GM23338 (cell line): ENCODE measurements around the gene MAP2K5. TPM values are rescaled to one million over a fixed set of nuclear protein-coding genes. Genes with fewer than 3 reads are reported as not detected.

Experiments used
- ATAC-seq: fragments of 200-7000 bp; cut with Tn5 transposase; 3 replicates; pipeline ENCODE4 v1.9.1; 2020
- DNase-seq: peaks from one replicate; pipeline ENCODE4 v3.0.0-alpha.2; 2015; ENCODE audit warnings: low spot score
- H2AFZ ChIP-seq: fragments of 200-600 bp; sonication (generic); 2 replicates; pipeline ENCODE4 v1.8.0; 2016; ENCODE audit warnings: antibody characterized with exemption, mild to moderate bottlenecking, moderate library complexity
- H3F3A ChIP-seq: fragments of 200-600 bp; sonication (generic); replicated peaks from 2 replicates; pipeline ENCODE4 v1.8.0; 2017; ENCODE audit warnings: antibody characterized with exemption, mixed run types, low read depth
- H3K27ac ChIP-seq: fragments of 200-600 bp; sonication (generic); 2 replicates; pipeline ENCODE4 v1.6.1; 2016; ENCODE audit warnings: low read depth
- H3K27me3 ChIP-seq: fragments of 200-600 bp; sonication (generic); 2 replicates; pipeline ENCODE4 v1.8.0; 2016; ENCODE audit warnings: mild to moderate bottlenecking, mixed run types, moderate library complexity; ENCODE audit not compliant: insufficient read depth
- H3K36me3 ChIP-seq: fragments of 200-600 bp; sonication (generic); 2 replicates; pipeline ENCODE4 v1.8.0; 2016; ENCODE audit warnings: mild to moderate bottlenecking; ENCODE audit not compliant: insufficient read depth
- H3K4me1 ChIP-seq: fragments of 200-600 bp; sonication (generic); 2 replicates; pipeline ENCODE4 v1.8.0; 2016; ENCODE audit warnings: mild to moderate bottlenecking, moderate library complexity; ENCODE audit not compliant: insufficient read depth
- H3K4me2 ChIP-seq: fragments of 200-600 bp; sonication (generic); 2 replicates; pipeline ENCODE4 v1.7.1; 2017; ENCODE audit warnings: mixed run types
- H3K4me3 ChIP-seq: fragments of 200-600 bp; sonication (generic); 2 replicates; pipeline ENCODE4 v1.6.1; 2016; ENCODE audit warnings: mixed run types
- H3K79me2 ChIP-seq: fragments of 200-600 bp; sonication (generic); replicated peaks from 2 replicates; pipeline ENCODE4 v1.8.0; 2017; ENCODE audit warnings: mild to moderate bottlenecking; ENCODE audit not compliant: insufficient read depth
- H3K9me2 ChIP-seq: fragments of 200-600 bp; sonication (generic); 2 replicates; pipeline ENCODE4 v1.8.0; 2017; ENCODE audit not compliant: insufficient read depth
- H4K20me1 ChIP-seq: fragments of 200-600 bp; sonication (generic); replicated peaks from 2 replicates; pipeline ENCODE4 v1.8.0; 2017; ENCODE audit warnings: mild to moderate bottlenecking; ENCODE audit not compliant: insufficient read depth
- H3K27ac Mint-ChIP-seq: 2 replicates; pipeline ENCODE4 v1.8.0; 2020; ENCODE audit warnings: inconsistent platforms, mild to moderate bottlenecking, moderate library complexity, mixed read lengths
- H3K27me3 Mint-ChIP-seq: 3 replicates; pipeline ENCODE4 v1.8.0; 2022; ENCODE audit warnings: low read depth, mild to moderate bottlenecking, moderate library complexity, mixed read lengths, inconsistent platforms; ENCODE audit not compliant: insufficient read depth, poor library complexity
- H3K36me3 Mint-ChIP-seq: 3 replicates; pipeline ENCODE4 v1.8.0; 2021; ENCODE audit warnings: low read depth, mild to moderate bottlenecking, inconsistent platforms, moderate library complexity, mixed read lengths
- H3K4me1 Mint-ChIP-seq: 3 replicates; pipeline ENCODE4 v1.8.0; 2020; ENCODE audit warnings: mild to moderate bottlenecking, inconsistent platforms, mixed read lengths
- H3K4me3 Mint-ChIP-seq: 3 replicates; pipeline ENCODE4 v1.8.0; 2021; ENCODE audit warnings: moderate library complexity, mild to moderate bottlenecking, inconsistent platforms, mixed read lengths
- H3K9me3 Mint-ChIP-seq: 3 replicates; pipeline ENCODE4 v1.8.0; 2020; ENCODE audit warnings: moderate library complexity, mild to moderate bottlenecking, inconsistent platforms, mixed read lengths
- CREB1 ChIP-seq: fragments of 250-450 bp; sonication (Bioruptor Pico); IDR thresholded peaks from 2 replicates; pipeline ENCODE4 v1.5.0; 2020; ENCODE audit warnings: low read depth, mild to moderate bottlenecking, moderate library complexity
- EZH2 ChIP-seq: fragments of 200-600 bp; sonication (generic); IDR thresholded peaks from one replicate; pipeline ENCODE4 v1.8.0; 2017; ENCODE audit warnings: antibody characterized with exemption, mild to moderate bottlenecking, low read depth; ENCODE audit not compliant: unreplicated experiment
- JUNB ChIP-seq: IDR thresholded peaks from one replicate; pipeline ENCODE4 v1.6.1; 2016; ENCODE audit warnings: antibody characterized with exemption; ENCODE audit not compliant: unreplicated experiment
- NANOG ChIP-seq: IDR thresholded peaks from 2 replicates; pipeline ENCODE4 v1.6.1; 2016; ENCODE audit warnings: antibody characterized with exemption, borderline replicate concordance
- POLR2AphosphoS5 ChIP-seq: IDR thresholded peaks from 2 replicates; pipeline ENCODE4 v1.6.1; 2016; ENCODE audit warnings: antibody characterized with exemption, low read depth
- STAT1 ChIP-seq: IDR thresholded peaks from one replicate; pipeline ENCODE4 v1.6.1; 2016; ENCODE audit warnings: antibody characterized with exemption; ENCODE audit not compliant: unreplicated experiment
- ZNF331 ChIP-seq: fragments of 250-450 bp; sonication (Bioruptor Pico); IDR thresholded peaks from 2 replicates; pipeline ENCODE4 v1.5.0; 2020; ENCODE audit warnings: low read depth, mild to moderate bottlenecking, moderate library complexity
- polyA plus RNA-seq: library from polyadenylated mRNA; unstranded; fragments of >200 nt; fragmentation: Nextera tagmentation; extraction: Ambion mirVana; gene quantifications from 2 replicates; pipeline ENCODE4 v1.2.1, GENCODE V29; 2016
- total RNA-seq: library from RNA; depleted of rRNA; stranded (reverse); fragments of >200 nt; shearing (Covaris generic); gene quantifications from 2 replicates; pipeline ENCODE4 v1.2.3, GENCODE V29; 2014
- TF ChIP-seq, protein P1 (sequence below): fragments of 250-450 bp; sonication (Bioruptor Pico); IDR thresholded peaks from 2 replicates; pipeline ENCODE4 v1.5.0; 2020; ENCODE audit warnings: mild to moderate bottlenecking, moderate library complexity
- TF ChIP-seq, protein P2 (sequence below): IDR thresholded peaks from one replicate; pipeline ENCODE4 v1.6.1; 2018; ENCODE audit warnings: antibody characterized with exemption; ENCODE audit not compliant: unreplicated experiment
- TF ChIP-seq, protein P3 (sequence below), 2 experiments: fragments of 200-600 bp in 1 of 2; sonication (generic) in 1 of 2; conservative IDR thresholded peaks; 2 replicates each; pipeline versions ENCODE4 v1.5.1 to v1.6.1; 2016 to 2017; ENCODE audit warnings: antibody characterized with exemption in 2 of 2, low read depth in 2 of 2, mild to moderate bottlenecking in 2 of 2, moderate library complexity in 1 of 2
- TF ChIP-seq, protein P4 (sequence below): IDR thresholded peaks from 2 replicates; pipeline ENCODE4 v1.6.1; 2016; ENCODE audit warnings: antibody characterized with exemption

The MAP2K5 gene
- total and polyA plus RNA-seq, 2 experiments from 2014 or later = 6.5 to 13.6 TPM

DNA sequence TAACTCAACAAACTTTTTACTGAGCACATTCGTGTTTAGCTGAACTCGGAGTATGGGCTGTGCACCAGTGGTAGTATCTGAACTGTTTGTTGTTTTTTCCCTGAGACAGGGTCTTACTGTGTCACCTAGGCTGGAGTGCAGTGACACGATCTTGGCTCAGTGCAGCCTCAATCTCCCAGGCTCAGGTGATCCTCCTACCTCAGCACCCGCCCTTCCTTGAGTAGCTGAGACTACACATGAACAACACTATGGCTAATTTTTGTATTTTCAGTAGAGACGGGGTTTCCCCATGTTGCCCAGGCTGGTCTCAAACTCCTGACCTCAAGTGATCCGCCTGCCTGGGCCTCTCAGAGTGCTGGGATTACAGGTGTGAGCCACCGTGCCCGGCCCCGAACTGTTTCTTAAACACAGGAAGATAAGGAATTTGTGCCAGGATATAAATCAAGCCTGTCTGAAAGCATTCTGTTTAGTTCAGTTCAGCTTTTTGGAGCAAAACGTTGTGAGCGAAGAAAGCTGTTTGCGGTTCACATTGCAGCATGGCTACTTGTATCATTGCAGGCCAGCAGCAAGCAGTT lies 242.4 kb downstream of the MAP2K5 start:
- no peak for ATAC-seq
- Histone ChIP-seq H3K4me2 (no peak overlapping the region), H3K4me1 (peaks cover 42% of the 10 kb centered on the region), H3K9me2 (no peaks in the 10 kb centered on the region), H3K4me3 (no peak overlapping the region), H3F3A (0 out of 2 replicates have a peak, but pooled peaks cover 4% of the 10 kb centered on the region), H3K36me3 (no peaks in the 10 kb centered on the region), H2AFZ (no peak overlapping the region), H3K79me2 (no peaks in the 10 kb centered on the region), H3K27ac (no peak overlapping the region), H3K27me3 (no peaks in the 10 kb centered on the region), H4K20me1 (no peaks in the 10 kb centered on the region)
- no peaks in the 10 kb centered on the region for H3K9me3 Mint-ChIP-seq
- no peak overlapping the region for H3K4me3 Mint-ChIP-seq
- H3K36me3 Mint-ChIP-seq = no peaks in the 10 kb centered on the region
- no peak for DNase-seq
- no peak overlapping the region for H3K27ac Mint-ChIP-seq
- peaks cover 42% of the 10 kb centered on the region for H3K4me1 Mint-ChIP-seq
- H3K27me3 Mint-ChIP-seq = no peaks in the 10 kb centered on the region
- TF ChIP-seq EZH2 (no peak), POLR2AphosphoS5 (no peak), JUNB (no peak), ZNF331 (CRISPR knock-in tag) (no peak), NANOG (no peak), CREB1 (CRISPR knock-in tag) (no peak), STAT1 (no peak)
- TF ChIP-seq, protein P1, sequence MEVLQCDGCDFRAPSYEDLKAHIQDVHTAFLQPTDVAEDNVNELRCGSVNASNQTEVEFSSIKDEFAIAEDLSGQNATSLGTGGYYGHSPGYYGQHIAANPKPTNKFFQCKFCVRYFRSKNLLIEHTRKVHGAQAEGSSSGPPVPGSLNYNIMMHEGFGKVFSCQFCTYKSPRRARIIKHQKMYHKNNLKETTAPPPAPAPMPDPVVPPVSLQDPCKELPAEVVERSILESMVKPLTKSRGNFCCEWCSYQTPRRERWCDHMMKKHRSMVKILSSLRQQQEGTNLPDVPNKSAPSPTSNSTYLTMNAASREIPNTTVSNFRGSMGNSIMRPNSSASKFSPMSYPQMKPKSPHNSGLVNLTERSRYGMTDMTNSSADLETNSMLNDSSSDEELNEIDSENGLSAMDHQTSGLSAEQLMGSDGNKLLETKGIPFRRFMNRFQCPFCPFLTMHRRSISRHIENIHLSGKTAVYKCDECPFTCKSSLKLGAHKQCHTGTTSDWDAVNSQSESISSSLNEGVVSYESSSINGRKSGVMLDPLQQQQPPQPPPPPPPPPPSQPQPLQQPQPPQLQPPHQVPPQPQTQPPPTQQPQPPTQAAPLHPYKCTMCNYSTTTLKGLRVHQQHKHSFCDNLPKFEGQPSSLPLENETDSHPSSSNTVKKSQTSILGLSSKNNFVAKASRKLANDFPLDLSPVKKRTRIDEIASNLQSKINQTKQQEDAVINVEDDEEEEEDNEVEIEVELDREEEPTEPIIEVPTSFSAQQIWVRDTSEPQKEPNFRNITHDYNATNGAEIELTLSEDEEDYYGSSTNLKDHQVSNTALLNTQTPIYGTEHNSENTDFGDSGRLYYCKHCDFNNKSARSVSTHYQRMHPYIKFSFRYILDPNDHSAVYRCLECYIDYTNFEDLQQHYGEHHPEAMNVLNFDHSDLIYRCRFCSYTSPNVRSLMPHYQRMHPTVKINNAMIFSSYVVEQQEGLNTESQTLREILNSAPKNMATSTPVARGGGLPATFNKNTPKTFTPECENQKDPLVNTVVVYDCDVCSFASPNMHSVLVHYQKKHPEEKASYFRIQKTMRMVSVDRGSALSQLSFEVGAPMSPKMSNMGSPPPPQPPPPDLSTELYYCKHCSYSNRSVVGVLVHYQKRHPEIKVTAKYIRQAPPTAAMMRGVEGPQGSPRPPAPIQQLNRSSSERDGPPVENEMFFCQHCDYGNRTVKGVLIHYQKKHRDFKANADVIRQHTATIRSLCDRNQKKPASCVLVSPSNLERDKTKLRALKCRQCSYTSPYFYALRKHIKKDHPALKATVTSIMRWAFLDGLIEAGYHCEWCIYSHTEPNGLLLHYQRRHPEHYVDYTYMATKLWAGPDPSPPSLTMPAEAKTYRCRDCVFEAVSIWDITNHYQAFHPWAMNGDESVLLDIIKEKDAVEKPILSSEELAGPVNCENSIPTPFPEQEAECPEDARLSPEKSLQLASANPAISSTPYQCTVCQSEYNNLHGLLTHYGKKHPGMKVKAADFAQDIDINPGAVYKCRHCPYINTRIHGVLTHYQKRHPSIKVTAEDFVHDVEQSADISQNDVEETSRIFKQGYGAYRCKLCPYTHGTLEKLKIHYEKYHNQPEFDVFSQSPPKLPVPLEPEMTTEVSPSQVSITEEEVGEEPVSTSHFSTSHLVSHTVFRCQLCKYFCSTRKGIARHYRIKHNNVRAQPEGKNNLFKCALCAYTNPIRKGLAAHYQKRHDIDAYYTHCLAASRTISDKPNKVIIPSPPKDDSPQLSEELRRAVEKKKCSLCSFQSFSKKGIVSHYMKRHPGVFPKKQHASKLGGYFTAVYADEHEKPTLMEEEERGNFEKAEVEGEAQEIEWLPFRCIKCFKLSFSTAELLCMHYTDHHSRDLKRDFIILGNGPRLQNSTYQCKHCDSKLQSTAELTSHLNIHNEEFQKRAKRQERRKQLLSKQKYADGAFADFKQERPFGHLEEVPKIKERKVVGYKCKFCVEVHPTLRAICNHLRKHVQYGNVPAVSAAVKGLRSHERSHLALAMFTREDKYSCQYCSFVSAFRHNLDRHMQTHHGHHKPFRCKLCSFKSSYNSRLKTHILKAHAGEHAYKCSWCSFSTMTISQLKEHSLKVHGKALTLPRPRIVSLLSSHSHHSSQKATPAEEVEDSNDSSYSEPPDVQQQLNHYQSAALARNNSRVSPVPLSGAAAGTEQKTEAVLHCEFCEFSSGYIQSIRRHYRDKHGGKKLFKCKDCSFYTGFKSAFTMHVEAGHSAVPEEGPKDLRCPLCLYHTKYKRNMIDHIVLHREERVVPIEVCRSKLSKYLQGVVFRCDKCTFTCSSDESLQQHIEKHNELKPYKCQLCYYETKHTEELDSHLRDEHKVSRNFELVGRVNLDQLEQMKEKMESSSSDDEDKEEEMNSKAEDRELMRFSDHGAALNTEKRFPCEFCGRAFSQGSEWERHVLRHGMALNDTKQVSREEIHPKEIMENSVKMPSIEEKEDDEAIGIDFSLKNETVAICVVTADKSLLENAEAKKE (CRISPR knock-in tag) = no peak
- TF ChIP-seq, protein P2, sequence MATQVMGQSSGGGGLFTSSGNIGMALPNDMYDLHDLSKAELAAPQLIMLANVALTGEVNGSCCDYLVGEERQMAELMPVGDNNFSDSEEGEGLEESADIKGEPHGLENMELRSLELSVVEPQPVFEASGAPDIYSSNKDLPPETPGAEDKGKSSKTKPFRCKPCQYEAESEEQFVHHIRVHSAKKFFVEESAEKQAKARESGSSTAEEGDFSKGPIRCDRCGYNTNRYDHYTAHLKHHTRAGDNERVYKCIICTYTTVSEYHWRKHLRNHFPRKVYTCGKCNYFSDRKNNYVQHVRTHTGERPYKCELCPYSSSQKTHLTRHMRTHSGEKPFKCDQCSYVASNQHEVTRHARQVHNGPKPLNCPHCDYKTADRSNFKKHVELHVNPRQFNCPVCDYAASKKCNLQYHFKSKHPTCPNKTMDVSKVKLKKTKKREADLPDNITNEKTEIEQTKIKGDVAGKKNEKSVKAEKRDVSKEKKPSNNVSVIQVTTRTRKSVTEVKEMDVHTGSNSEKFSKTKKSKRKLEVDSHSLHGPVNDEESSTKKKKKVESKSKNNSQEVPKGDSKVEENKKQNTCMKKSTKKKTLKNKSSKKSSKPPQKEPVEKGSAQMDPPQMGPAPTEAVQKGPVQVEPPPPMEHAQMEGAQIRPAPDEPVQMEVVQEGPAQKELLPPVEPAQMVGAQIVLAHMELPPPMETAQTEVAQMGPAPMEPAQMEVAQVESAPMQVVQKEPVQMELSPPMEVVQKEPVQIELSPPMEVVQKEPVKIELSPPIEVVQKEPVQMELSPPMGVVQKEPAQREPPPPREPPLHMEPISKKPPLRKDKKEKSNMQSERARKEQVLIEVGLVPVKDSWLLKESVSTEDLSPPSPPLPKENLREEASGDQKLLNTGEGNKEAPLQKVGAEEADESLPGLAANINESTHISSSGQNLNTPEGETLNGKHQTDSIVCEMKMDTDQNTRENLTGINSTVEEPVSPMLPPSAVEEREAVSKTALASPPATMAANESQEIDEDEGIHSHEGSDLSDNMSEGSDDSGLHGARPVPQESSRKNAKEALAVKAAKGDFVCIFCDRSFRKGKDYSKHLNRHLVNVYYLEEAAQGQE = no peak
- TF ChIP-seq, protein P3, sequence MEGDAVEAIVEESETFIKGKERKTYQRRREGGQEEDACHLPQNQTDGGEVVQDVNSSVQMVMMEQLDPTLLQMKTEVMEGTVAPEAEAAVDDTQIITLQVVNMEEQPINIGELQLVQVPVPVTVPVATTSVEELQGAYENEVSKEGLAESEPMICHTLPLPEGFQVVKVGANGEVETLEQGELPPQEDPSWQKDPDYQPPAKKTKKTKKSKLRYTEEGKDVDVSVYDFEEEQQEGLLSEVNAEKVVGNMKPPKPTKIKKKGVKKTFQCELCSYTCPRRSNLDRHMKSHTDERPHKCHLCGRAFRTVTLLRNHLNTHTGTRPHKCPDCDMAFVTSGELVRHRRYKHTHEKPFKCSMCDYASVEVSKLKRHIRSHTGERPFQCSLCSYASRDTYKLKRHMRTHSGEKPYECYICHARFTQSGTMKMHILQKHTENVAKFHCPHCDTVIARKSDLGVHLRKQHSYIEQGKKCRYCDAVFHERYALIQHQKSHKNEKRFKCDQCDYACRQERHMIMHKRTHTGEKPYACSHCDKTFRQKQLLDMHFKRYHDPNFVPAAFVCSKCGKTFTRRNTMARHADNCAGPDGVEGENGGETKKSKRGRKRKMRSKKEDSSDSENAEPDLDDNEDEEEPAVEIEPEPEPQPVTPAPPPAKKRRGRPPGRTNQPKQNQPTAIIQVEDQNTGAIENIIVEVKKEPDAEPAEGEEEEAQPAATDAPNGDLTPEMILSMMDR (conservative IDR thresholded peaks at IDR 0.05; ENCODE audit: low read depth in 2 of 2) = no peak
- TF ChIP-seq, protein P4, sequence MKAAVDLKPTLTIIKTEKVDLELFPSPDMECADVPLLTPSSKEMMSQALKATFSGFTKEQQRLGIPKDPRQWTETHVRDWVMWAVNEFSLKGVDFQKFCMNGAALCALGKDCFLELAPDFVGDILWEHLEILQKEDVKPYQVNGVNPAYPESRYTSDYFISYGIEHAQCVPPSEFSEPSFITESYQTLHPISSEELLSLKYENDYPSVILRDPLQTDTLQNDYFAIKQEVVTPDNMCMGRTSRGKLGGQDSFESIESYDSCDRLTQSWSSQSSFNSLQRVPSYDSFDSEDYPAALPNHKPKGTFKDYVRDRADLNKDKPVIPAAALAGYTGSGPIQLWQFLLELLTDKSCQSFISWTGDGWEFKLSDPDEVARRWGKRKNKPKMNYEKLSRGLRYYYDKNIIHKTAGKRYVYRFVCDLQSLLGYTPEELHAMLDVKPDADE = no peak
